Neural cell (in vitro differentiated cells): ENCODE measurements around the gene ARHGEF16. TPM values are rescaled to one million over a fixed set of nuclear protein-coding genes. Genes with fewer than 3 reads are reported as not detected.

ENCODE experiments used
- H2AFZ ChIP-seq: fragments of 200-600, 300-800 bp; sonication (generic), shearing (Covaris generic); 2 replicates; pipeline ENCODE4 v1.6.0; 2014; ENCODE audit warnings: low read depth, mild to moderate bottlenecking, antibody characterized with exemption, low read length, moderate library complexity
- H3F3A ChIP-seq: fragments of 200-600 bp; shearing (Covaris generic); 2 replicates; pipeline ENCODE4 v1.6.1; 2016; ENCODE audit warnings: mild to moderate bottlenecking, moderate library complexity, mixed read lengths, antibody characterized with exemption, low read length; ENCODE audit not compliant: insufficient read depth, poor library complexity, severe bottlenecking
- H3K27ac ChIP-seq: fragments of 200-600, 300-800 bp; sonication (generic), shearing (Covaris generic); 2 replicates; pipeline ENCODE4 v1.5.1; 2014; ENCODE audit warnings: mild to moderate bottlenecking, low read length, moderate library complexity
- H3K27me3 ChIP-seq: fragments of 300-800, 200-600 bp; sonication (generic), shearing (Covaris generic); 2 replicates; pipeline ENCODE4 v1.6.0; 2014; ENCODE audit warnings: mild to moderate bottlenecking, low read depth, low read length, moderate library complexity; ENCODE audit not compliant: insufficient read depth
- H3K36me3 ChIP-seq: fragments of 300-800, 200-600 bp; sonication (generic), shearing (Covaris generic); 2 replicates; pipeline ENCODE4 v1.5.1; 2014; ENCODE audit warnings: mild to moderate bottlenecking, antibody characterized with exemption, low read length, moderate library complexity; ENCODE audit not compliant: insufficient read depth
- H3K4me2 ChIP-seq: fragments of 300-800, 200-600 bp; sonication (generic), shearing (Covaris generic); 2 replicates; pipeline ENCODE4 v1.6.0; 2014; ENCODE audit warnings: mild to moderate bottlenecking, low read length
- H3K4me3 ChIP-seq: fragments of 300-800, 200-600 bp; sonication (generic), shearing (Covaris generic); 2 replicates; pipeline ENCODE4 v1.5.1; 2014; ENCODE audit warnings: mild to moderate bottlenecking, low read length, moderate library complexity
- H3K79me2 ChIP-seq: fragments of 200-600 bp; shearing (Covaris generic); replicated peaks from 2 replicates; pipeline ENCODE4 v1.6.0; 2014; ENCODE audit warnings: mild to moderate bottlenecking, low read length, moderate library complexity; ENCODE audit not compliant: insufficient read depth
- H3K9ac ChIP-seq: fragments of 300-800, 200-600 bp; sonication (generic), shearing (Covaris generic); 2 replicates; pipeline ENCODE4 v1.6.1; 2016; ENCODE audit warnings: mild to moderate bottlenecking, low read length, mixed read lengths
- H3K9me2 ChIP-seq: fragments of 200-600 bp; shearing (Covaris generic); 2 replicates; pipeline ENCODE4 v1.6.1; 2016; ENCODE audit warnings: mild to moderate bottlenecking, low read length, mixed read lengths; ENCODE audit not compliant: insufficient read depth
- H3K9me3 ChIP-seq: fragments of 200-600, 300-800 bp; sonication (generic), shearing (Covaris generic); 2 replicates; pipeline ENCODE4 v1.6.1; 2016; ENCODE audit warnings: mild to moderate bottlenecking, mixed run types, low read length, moderate library complexity, mixed read lengths
- H4K20me1 ChIP-seq: fragments of 200-600 bp; shearing (Covaris generic); 2 replicates; pipeline ENCODE4 v1.6.1; 2016; ENCODE audit warnings: mild to moderate bottlenecking, mixed run types; ENCODE audit not compliant: insufficient read depth
- CTCF ChIP-seq: fragments of 450-650 bp; IDR thresholded peaks from 2 replicates; pipeline ENCODE4 v1.5.1; 2014; ENCODE audit warnings: antibody characterized with exemption, mild to moderate bottlenecking, moderate library complexity; ENCODE audit not compliant: poor library complexity, severe bottlenecking
- EP300 ChIP-seq: fragments of 450-650 bp; conservative IDR thresholded peaks from 2 replicates; pipeline ENCODE4 v1.6.1; 2014; ENCODE audit warnings: antibody characterized with exemption, mild to moderate bottlenecking, moderate library complexity; ENCODE audit not compliant: poor library complexity, severe bottlenecking
- EZH2 ChIP-seq: fragments of 200-600, 300-800 bp; shearing (Covaris generic), sonication (generic); IDR thresholded peaks from 2 replicates; pipeline ENCODE4 v1.6.1; 2014; ENCODE audit warnings: antibody characterized with exemption, low read length, borderline replicate concordance, mild to moderate bottlenecking; ENCODE audit not compliant: insufficient read depth, poor library complexity, severe bottlenecking
- MXI1 ChIP-seq: fragments of 450-650 bp; conservative IDR thresholded peaks from 2 replicates; pipeline ENCODE4 v1.6.1; 2014; ENCODE audit warnings: antibody characterized with exemption, mild to moderate bottlenecking; ENCODE audit not compliant: poor library complexity, severe bottlenecking
- POLR2AphosphoS5 ChIP-seq: IDR thresholded peaks from 2 replicates; pipeline ENCODE4 v1.6.1; 2012
- RAD21 ChIP-seq: fragments of 450-650 bp; conservative IDR thresholded peaks from 2 replicates; pipeline ENCODE4 v1.6.1; 2014; ENCODE audit warnings: antibody characterized with exemption, mild to moderate bottlenecking, moderate library complexity
- REST ChIP-seq: IDR thresholded peaks from 2 replicates; pipeline ENCODE4 v1.6.1; 2012; ENCODE audit warnings: borderline replicate concordance
- SMC3 ChIP-seq: fragments of 450-650 bp; conservative IDR thresholded peaks from 2 replicates; pipeline ENCODE4 v1.6.1; 2014; ENCODE audit warnings: antibody characterized with exemption, mild to moderate bottlenecking, moderate library complexity; ENCODE audit not compliant: poor library complexity
- TAF1 ChIP-seq: IDR thresholded peaks from 2 replicates; pipeline ENCODE4 v1.6.1; 2012; ENCODE audit warnings: low read depth
- polyA plus RNA-seq: library from polyadenylated mRNA; depleted of rRNA; stranded (reverse); fragments of >200 nt; gene quantifications from 2 replicates; pipeline ENCODE4 v1.2.3, GENCODE V29; 2014

Gene ARHGEF16
- polyA plus RNA-seq, 1 donor from 2014 or later: 0.64 TPM

GRCh38 chr1:3492545-3493246 lies 38.2 kb downstream of the ARHGEF16 start:
- Histone ChIP-seq H4K20me1 (no peaks in the 10 kb centered on the region), H3K4me3 (no peak overlapping the region), H3K9me3 (no peaks in the 10 kb centered on the region), H3K9me2 (no peaks in the 10 kb centered on the region), H3K9ac (no peak overlapping the region), H2AFZ (no peak overlapping the region), H3F3A (no peaks in the 10 kb centered on the region), H3K79me2 (no peaks in the 10 kb centered on the region), H3K27ac (no peak overlapping the region), H3K4me2 (no peak overlapping the region), H3K27me3 (no peaks in the 10 kb centered on the region), H3K36me3 (no peaks in the 10 kb centered on the region)
- no peak for TF ChIP-seq SMC3
- no peak for TF ChIP-seq MXI1
- TF ChIP-seq REST: no peak
- TF ChIP-seq TAF1: no peak
- TF ChIP-seq POLR2AphosphoS5: no peak
- no peak for TF ChIP-seq CTCF
- no peak for TF ChIP-seq RAD21
- no peak for TF ChIP-seq EZH2
- no peak for TF ChIP-seq EP300

DNA sequence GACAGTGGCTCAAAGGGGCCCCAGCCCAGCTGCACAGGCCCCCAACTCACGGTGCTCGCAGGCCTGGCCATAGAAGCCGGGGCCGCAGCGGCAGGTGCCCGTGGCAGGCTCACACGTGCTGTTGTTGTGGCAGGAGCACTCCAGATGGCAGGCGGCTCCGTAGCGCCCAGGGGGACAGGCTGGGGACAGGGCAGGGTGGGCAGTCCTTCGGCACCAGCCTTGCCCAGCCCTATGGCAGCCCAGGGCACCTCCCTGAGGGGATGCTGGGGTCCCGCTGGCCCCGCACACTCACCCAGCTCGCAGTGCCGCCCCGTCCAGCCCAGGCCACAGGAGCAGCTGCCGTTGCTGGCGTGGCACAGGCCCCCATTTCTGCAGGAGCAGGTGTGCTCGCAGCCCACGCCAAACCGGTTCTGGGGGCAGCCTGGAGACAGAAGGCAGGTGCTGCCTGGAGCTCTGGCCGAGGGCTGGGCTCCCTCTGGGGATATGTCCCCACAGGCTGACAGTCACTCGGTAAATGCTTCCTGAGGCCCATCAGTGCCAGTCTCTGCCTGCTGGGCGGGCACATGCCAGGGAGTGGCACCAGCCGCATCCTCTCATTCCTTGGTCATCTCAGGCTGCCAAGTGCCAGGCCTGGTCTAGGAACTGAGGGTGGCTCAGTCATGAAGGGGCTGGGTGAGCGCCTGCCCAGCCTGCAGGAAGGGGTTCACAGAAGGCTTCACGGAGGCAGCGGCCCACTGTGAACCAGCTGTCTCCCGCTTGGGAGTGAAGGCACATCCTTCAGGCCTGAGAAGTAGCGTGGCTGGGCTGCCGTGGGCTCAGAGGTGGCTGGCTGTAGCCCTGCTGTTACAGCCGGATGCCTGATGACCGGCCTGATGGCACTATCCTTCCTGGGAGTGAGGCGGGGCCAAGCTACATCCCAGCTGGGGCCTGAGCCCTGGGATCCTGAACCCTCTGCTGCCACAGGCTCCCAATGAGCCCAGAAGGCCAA lies 40.1 kb downstream of the ARHGEF16 start:
- H3K79me2 ChIP-seq: no peaks in the 10 kb centered on the region
- no peaks in the 10 kb centered on the region for H3K36me3 ChIP-seq
- H3K4me3 ChIP-seq: no peak overlapping the region
- H3K27ac ChIP-seq: no peak overlapping the region
- no peak overlapping the region for H2AFZ ChIP-seq
- H3K4me2 ChIP-seq: no peak overlapping the region
- no peaks in the 10 kb centered on the region for H3K9me3 ChIP-seq
- H3K27me3 ChIP-seq: no peaks in the 10 kb centered on the region
- H3K9me2 ChIP-seq: no peaks in the 10 kb centered on the region
- no peak overlapping the region for H3K9ac ChIP-seq
- no peak for TF ChIP-seq EP300
- no peak for TF ChIP-seq MXI1
- no peak for TF ChIP-seq EZH2
- no peak for TF ChIP-seq POLR2AphosphoS5
- no peak for TF ChIP-seq TAF1
- TF ChIP-seq SMC3: no peak
- no peak for TF ChIP-seq REST
- no peak for TF ChIP-seq RAD21
- no peak for TF ChIP-seq CTCF
- no peaks in the 10 kb centered on the region for H4K20me1 ChIP-seq
- H3F3A ChIP-seq: no peaks in the 10 kb centered on the region
